GM21381 (cell line): ENCODE results near the gene MS4A18.

Source experiments
- ATAC-seq: cut with Tn5 transposase; IDR thresholded peaks from one replicate; pipeline ENCODE4 v1.9.1; 2021; ENCODE audit warnings: mild to moderate bottlenecking, moderate library complexity; ENCODE audit not compliant: unreplicated experiment

Gene MS4A18

DNA sequence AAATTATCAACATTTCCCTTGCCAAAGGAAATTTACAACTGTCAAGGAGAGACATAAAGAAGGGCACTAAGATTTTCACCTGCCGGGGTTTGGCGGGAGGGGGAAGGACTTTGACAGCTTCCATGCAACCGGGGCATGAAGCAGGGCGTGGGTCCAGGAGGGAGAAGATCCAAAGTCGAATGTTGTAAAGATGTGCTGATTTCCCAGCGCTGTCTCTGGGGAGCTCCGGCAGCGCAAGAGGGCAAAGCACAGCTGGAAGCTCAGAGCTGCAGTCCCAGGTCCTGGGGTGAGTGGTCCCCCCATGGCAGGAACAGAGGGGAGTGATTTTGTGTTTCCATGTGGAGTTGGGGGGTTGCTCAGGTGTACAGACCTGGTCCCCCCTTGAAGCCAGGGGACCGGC, 60.6 kb downstream of the MS4A18 start, which contains the start of gene MS4A10:
Gene MS4A10 (plus strand): TSS at position 198 of the 400 bp plus-strand sequence. CDS start 5,003 bp downstream, outside the sequence.
- ATAC-seq = no peak

- ATAC-seq = no peak
Measured at GRCh38 chr11:60785806-60786361, 61.4 kb downstream of the MS4A18 start.

GRCh38 chr11:60786811-60787567, 62.5 kb downstream of the MS4A18 start:
- no peak for ATAC-seq

DNA sequence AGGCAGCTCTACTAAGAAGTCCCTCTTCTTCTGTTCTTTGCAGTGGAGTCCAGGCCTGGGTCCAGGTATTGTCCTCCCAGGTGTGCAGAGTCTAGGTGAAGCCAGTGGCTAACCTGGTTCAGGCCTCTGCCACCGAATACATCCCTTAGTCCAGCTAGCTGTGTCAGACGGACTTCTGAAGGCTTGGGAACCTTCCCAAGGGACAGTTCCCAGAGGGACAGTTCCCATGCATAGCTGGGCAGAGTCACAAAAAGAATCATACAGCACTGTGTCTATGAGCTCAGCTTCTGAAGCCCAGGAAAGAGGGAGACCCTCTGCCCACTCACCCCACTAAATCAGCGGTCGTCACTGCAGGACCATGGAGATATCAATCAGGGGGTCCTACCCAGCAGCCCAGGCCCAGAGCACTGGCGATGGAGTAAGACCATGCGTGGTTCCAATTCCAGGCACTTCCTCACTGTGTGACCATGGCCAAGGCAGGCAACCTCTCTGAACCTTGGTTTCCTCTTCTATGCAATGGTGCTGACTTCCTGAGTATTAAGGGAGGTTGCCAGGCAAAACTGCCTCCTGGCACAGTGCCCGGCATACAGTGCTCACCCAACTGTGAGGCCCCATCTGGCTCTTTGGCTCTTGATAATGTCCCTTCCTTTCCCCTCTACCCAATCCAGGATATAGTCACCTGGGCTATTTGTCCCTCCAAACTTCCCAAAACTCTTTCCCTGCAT, 64.0 kb downstream of the MS4A18 start:
- no peak for ATAC-seq

- no peak for ATAC-seq
Measured at GRCh38 chr11:60790726-60791125, 66.2 kb downstream of the MS4A18 start.

GRCh38 chr11:60791153-60791933, 66.8 kb downstream of the MS4A18 start:
- ATAC-seq = no peak

- no peak for ATAC-seq
Measured at GRCh38 chr11:60792521-60792920, 68.0 kb downstream of the MS4A18 start.
